IMR-90 (cell line): ENCODE results near the gene PCSK6. TPM values are rescaled to one million over a fixed set of nuclear protein-coding genes. Genes with fewer than 3 reads are reported as not detected.

ENCODE experiments used
- ATAC-seq: fragments of 200-7000 bp; cut with Tn5 transposase; 2 replicates; pipeline ENCODE4 v1.9.1; 2020; ENCODE audit warnings: low read depth, mild to moderate bottlenecking, moderate library complexity
- BruUV-seq: library from RNA; stranded (reverse); fragments of 400-500 nt; replicated peaks from 2 replicates; lab custom pipeline; 2021; lab: Mats Ljungman, UMichigan
- CTCF ChIA-PET: fragments of 300-600 bp; formaldehyde crosslinking; extraction: SDS; loops from one replicate; lab custom pipeline; 2021; ENCODE audit warnings: antibody characterized with exemption; lab: Yijun Ruan, JAX
- POLR2A ChIA-PET: fragments of 300-600 bp; sonication (Branson Sonifier 250); formaldehyde crosslinking; loops from one replicate; lab custom pipeline; 2022; ENCODE audit warnings: antibody characterized with exemption; ENCODE audit not compliant: unreplicated experiment; lab: Charles Lee
- DNase-seq: peaks from one replicate; pipeline ENCODE4 v3.0.0; 2013
- H2AFZ ChIP-seq: replicated peaks from 2 replicates; pipeline ENCODE3; 2013; ENCODE audit warnings: low read length, mild to moderate bottlenecking; ENCODE audit not compliant: poor library complexity
- H2AK5ac ChIP-seq: 2 replicates; pipeline ENCODE4 v1.6.1; 2013; ENCODE audit warnings: low read depth, low read length, inconsistent platforms
- H2AK9ac ChIP-seq: replicated peaks from 2 replicates; pipeline ENCODE3; 2013; ENCODE audit warnings: mild to moderate bottlenecking, low read depth, low read length, moderate library complexity; ENCODE audit not compliant: poor library complexity
- H2BK120ac ChIP-seq: 2 replicates; pipeline ENCODE4 v1.6.1; 2013; ENCODE audit warnings: low read depth, low read length, inconsistent platforms
- H2BK15ac ChIP-seq: 3 replicates; pipeline ENCODE4 v1.6.1; 2013; ENCODE audit warnings: low read depth, low read length, inconsistent platforms
- H2BK20ac ChIP-seq: 2 replicates; pipeline ENCODE4 v1.6.1; 2013; ENCODE audit warnings: low read depth, mild to moderate bottlenecking, inconsistent platforms, low read length, moderate library complexity
- H2BK5ac ChIP-seq: 2 replicates; pipeline ENCODE4 v1.6.1; 2013; ENCODE audit warnings: mild to moderate bottlenecking, low read depth, low read length, inconsistent platforms; ENCODE audit not compliant: poor library complexity, severe bottlenecking
- H3K14ac ChIP-seq: replicated peaks from 2 replicates; pipeline ENCODE4 v1.6.1; 2013; ENCODE audit warnings: low read depth, low read length, inconsistent platforms
- H3K18ac ChIP-seq: 2 replicates; pipeline ENCODE4 v1.6.1; 2013; ENCODE audit warnings: low read depth, low read length, control low read depth
- H3K23ac ChIP-seq: 2 replicates; pipeline ENCODE4 v1.6.1; 2013; ENCODE audit warnings: low read depth, low read length, inconsistent platforms
- H3K27ac ChIP-seq: 2 replicates; pipeline ENCODE4 v1.5.1; 2013; ENCODE audit warnings: mild to moderate bottlenecking, control low read depth, low read length; ENCODE audit not compliant: insufficient read depth
- H3K27me3 ChIP-seq: 2 replicates; pipeline ENCODE4 v1.6.1; 2013; ENCODE audit warnings: low read length; ENCODE audit not compliant: control insufficient read depth, insufficient read depth
- H3K36me3 ChIP-seq: 2 replicates; pipeline ENCODE4 v1.6.1; 2013; ENCODE audit warnings: low read length, mixed read lengths; ENCODE audit not compliant: control insufficient read depth, insufficient read depth
- H3K4ac ChIP-seq: 2 replicates; pipeline ENCODE4 v1.6.1; 2013; ENCODE audit warnings: low read depth, low read length, inconsistent platforms
- H3K4me1 ChIP-seq: 2 replicates; pipeline ENCODE4 v1.6.1; 2013; ENCODE audit warnings: low read length, mixed read lengths; ENCODE audit not compliant: control insufficient read depth, insufficient read depth
- H3K4me2 ChIP-seq: 2 replicates; pipeline ENCODE4 v1.6.1; 2013; ENCODE audit warnings: low read depth, mild to moderate bottlenecking, control low read depth, low read length, moderate library complexity
- H3K4me3 ChIP-seq: 2 replicates; pipeline ENCODE4 v1.5.1; 2013; ENCODE audit warnings: low read depth, mild to moderate bottlenecking, control low read depth, low read length, moderate library complexity; ENCODE audit not compliant: insufficient read depth
- H3K56ac ChIP-seq: 2 replicates; pipeline ENCODE4 v1.6.1; 2013; ENCODE audit warnings: low read length, inconsistent platforms; ENCODE audit not compliant: insufficient read depth; ENCODE audit errors: extremely low read depth
- H3K79me1 ChIP-seq, 2 experiments: 2 replicates each; pipeline ENCODE4 v1.6.1; 2013; ENCODE audit warnings: low read length in 2 of 2, inconsistent platforms in 1 of 2, low read depth in 1 of 2
- H3K9ac ChIP-seq: 2 replicates; pipeline ENCODE4 v1.6.1; 2013; ENCODE audit warnings: low read depth, low read length, control low read depth
- H3K9me1 ChIP-seq: 2 replicates; pipeline ENCODE4 v1.6.1; 2013; ENCODE audit warnings: low read length, inconsistent platforms; ENCODE audit not compliant: insufficient read depth
- H3K9me3 ChIP-seq: 2 replicates; pipeline ENCODE4 v1.6.1; 2013; ENCODE audit warnings: low read length; ENCODE audit not compliant: control insufficient read depth, insufficient read depth
- H4K20me1 ChIP-seq: 2 replicates; pipeline ENCODE4 v1.6.1; 2013; ENCODE audit warnings: low read length, inconsistent platforms; ENCODE audit not compliant: insufficient read depth
- H4K5ac ChIP-seq: 2 replicates; pipeline ENCODE4 v1.6.1; 2013; ENCODE audit warnings: mild to moderate bottlenecking, low read depth, low read length, control low read depth
- H4K8ac ChIP-seq, 2 experiments: 2 replicates each; pipeline ENCODE4 v1.6.1; 2013; ENCODE audit warnings: low read depth in 2 of 2, low read length in 2 of 2, control low read depth in 1 of 2, inconsistent platforms in 1 of 2
- H4K91ac ChIP-seq: 2 replicates; pipeline ENCODE4 v1.6.1; 2013; ENCODE audit warnings: low read depth, low read length, inconsistent platforms; ENCODE audit not compliant: insufficient read depth
- BHLHE40 ChIP-seq: fragments of 150-350 bp; IDR thresholded peaks from 2 replicates; pipeline ENCODE4 v1.6.1; 2016; ENCODE audit warnings: mild to moderate bottlenecking, low read depth, low read length
- CEBPB ChIP-seq: IDR thresholded peaks from 2 replicates; pipeline ENCODE4 v1.6.1; 2012; ENCODE audit warnings: low read depth, low read length, improper control_type of control experiment
- CTCF ChIP-seq: conservative IDR thresholded peaks from 2 replicates; pipeline ENCODE4 v1.5.1; 2012; ENCODE audit warnings: mild to moderate bottlenecking, low read depth, low read length, improper control_type of control experiment
- FOS ChIP-seq: fragments of 150-350 bp; IDR thresholded peaks from 2 replicates; pipeline ENCODE4 v1.6.1; 2016; ENCODE audit warnings: low read depth, low read length
- MAZ ChIP-seq: IDR thresholded peaks from 2 replicates; pipeline ENCODE4 v1.6.1; 2012; ENCODE audit warnings: low read depth, mild to moderate bottlenecking, low read length, improper control_type of control experiment, moderate library complexity, borderline replicate concordance
- NFE2L2 ChIP-seq: fragments of 150-350 bp; IDR thresholded peaks from 2 replicates; pipeline ENCODE4 v1.6.1; 2016; ENCODE audit warnings: low read depth, mild to moderate bottlenecking, low read length
- POLR2A ChIP-seq: IDR thresholded peaks from 2 replicates; pipeline ENCODE4 v1.6.1; 2012; ENCODE audit warnings: mild to moderate bottlenecking, low read depth, low read length
- RAD21 ChIP-seq: IDR thresholded peaks from 2 replicates; pipeline ENCODE4 v1.6.1; 2012; ENCODE audit warnings: low read length, improper control_type of control experiment
- RCOR1 ChIP-seq: IDR thresholded peaks from 2 replicates; pipeline ENCODE4 v1.6.1; 2012; ENCODE audit warnings: mild to moderate bottlenecking, low read length, improper control_type of control experiment; ENCODE audit not compliant: insufficient replicate concordance
- SMC3 ChIP-seq: fragments of 150-350 bp; IDR thresholded peaks from 2 replicates; pipeline ENCODE4 v1.6.1; 2016; ENCODE audit warnings: low read depth, mild to moderate bottlenecking, antibody characterized with exemption, low read length, moderate library complexity
- WGBS, 2 experiments: methylation state at CpG; one replicate each; pipeline versions ENCODE4 v1.1.5 to v1.1.7; 2013; ENCODE audit warnings: missing lambda C conversion rate in 2 of 2; ENCODE audit not compliant: insufficient read length in 1 of 2; ENCODE audit errors: extremely low coverage in 2 of 2; 5-methylcytosine and 5-hydroxymethylcytosine counted together
- dilution Hi-C: fragments of 300-500 bp; cut with HindIII; formaldehyde crosslinking; loops from one replicate; pipeline ENCODE4 v1.14.3; 2018; ENCODE audit warnings: low sequenced_read_pairs; ENCODE audit not compliant: unreplicated experiment
- in situ Hi-C: fragments of 300-500 bp; cut with MboI; formaldehyde crosslinking; loops from 3 replicates; pipeline ENCODE4 v1.14.3; 2019; ENCODE audit warnings: low sequenced_read_pairs, inconsistent platforms, mixed read lengths
- intact Hi-C: fragments of 100-400 bp; cut with micrococcal nuclease; formaldehyde crosslinking; loops from 2 replicates; pipeline ENCODE4 v1.10.0; 2022
- polyA plus RNA-seq, 3 experiments: library from polyadenylated mRNA; depleted of rRNA; stranded (reverse); fragments of >200 nt; gene quantifications; 2 replicates each; pipeline ENCODE4 v1.2.3, GENCODE V29; 2012; ENCODE audit warnings: low replicate concordance in 1 of 3
- total RNA-seq: library from RNA; depleted of rRNA; stranded (reverse); fragments of >200 nt; gene quantifications from 2 replicates; pipeline ENCODE4 v1.2.3, GENCODE V29; 2012

The PCSK6 gene
- total and polyA plus RNA-seq, 2 of the 4 experiments (the other 2 are of a cell fraction): not detected

GRCh38 chr15:101255615-101256241, 233.8 kb downstream of the PCSK6 start (continued):
- TF ChIP-seq MAZ (no peak), FOS (peak; percentile 61; the same call in 1 of the 2 replicates), RAD21 (no peak)

DNA sequence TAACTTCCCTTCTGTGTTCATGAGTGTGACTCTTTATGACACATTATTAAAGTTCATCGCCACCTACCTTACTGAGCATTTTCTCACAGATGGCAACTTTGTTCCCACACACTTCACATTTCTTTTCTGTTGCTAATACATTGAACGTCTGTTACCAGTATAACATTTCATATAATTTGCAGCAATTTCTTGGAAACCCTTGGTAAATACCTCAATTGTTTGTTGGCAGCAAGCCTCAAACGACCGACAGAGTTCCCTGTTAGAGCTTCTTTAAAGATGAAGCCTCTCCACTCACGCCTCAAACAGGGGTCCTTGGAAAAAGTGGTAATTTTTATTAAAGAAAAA, 234.5 kb downstream of the PCSK6 start:
- Histone ChIP-seq H4K5ac (no peak overlapping the region), H3K9ac (no peak overlapping the region), H2AK5ac (0 out of 2 replicates have a peak overlapping the region, but pooled peaks have one; percentile 22), H3K56ac (no peak overlapping the region), H2AFZ (no peak overlapping the region), H3K9me1 (no peaks in the 10 kb centered on the region), H2BK5ac (no peak overlapping the region), H3K9me3 (no peaks in the 10 kb centered on the region), H3K4me2 (no peak overlapping the region), H3K36me3 (no peaks in the 10 kb centered on the region), H3K4ac (no peak overlapping the region; the same call in 1 of the 2 replicates), H3K23ac (no peak overlapping the region), H4K91ac (no peak overlapping the region), H2AK9ac (no peak overlapping the region), H3K4me1 (peaks cover 10% of the 10 kb centered on the region), H4K8ac (no peak overlapping the region), H3K18ac (no peak overlapping the region), H3K27ac (no peak overlapping the region), H2BK120ac (no peak overlapping the region), H3K14ac (no peak overlapping the region), H3K27me3 (no peaks in the 10 kb centered on the region), H3K4me3 (no peak overlapping the region), H2BK20ac (no peak overlapping the region), H2BK15ac (no peak overlapping the region), H3K79me1 (peaks cover 0 to 16% of the 10 kb centered on the region in 2 experiments; a peak in 2 of 4 replicates), H4K20me1 (peaks cover 9% of the 10 kb centered on the region)
- ChIA-PET POLR2A (no interaction called here), CTCF (interaction anchor here (0.6 to 0.9 kb wide), 3 partner anchors 239 to 247 kb away, joined by 3 read pairs; no protein-coding TSS in a partner anchor)
- in situ Hi-C loops: loop anchor here (5.0 to 25.0 kb wide), 4 partner anchors 163 to 543 kb away; partner anchors contain the start of gene LRRK1
- ATAC-seq (no peak), DNase-seq (peak; percentile 41)
- dilution Hi-C loops: no loop called here
- no TSS peak for BruUV-seq
- TF ChIP-seq RCOR1 (no peak), RAD21 (no peak), NFE2L2 (no peak), MAZ (no peak), BHLHE40 (no peak), CEBPB (no peak), CTCF (no peak), SMC3 (no peak), POLR2A (no peak)
- intact Hi-C loops: loop anchor here (5.0 kb wide), 2 partner anchors 338 to 628 kb away; partner anchors contain the start of gene LRRK1
- WGBS, 2 experiments: 71% methylated on average over 1 of the region's 5 CpGs; no CpG with 5 or more reads in 1 of the 2 experiments
